H1 (cell line): ENCODE measurements around the gene TNS2. TPM values are rescaled to one million over a fixed set of nuclear protein-coding genes. Genes with fewer than 3 reads are reported as not detected.

ENCODE experiments used
- CTCF ChIA-PET: fragments of 300-600 bp; sonication (Branson Sonifier 250); formaldehyde crosslinking; loops from one replicate; lab custom pipeline; 2021; ENCODE audit not compliant: partially characterized antibody; lab: Charles Lee
- POLR2A ChIA-PET: fragments of 300-600 bp; sonication (Branson Sonifier 250); formaldehyde crosslinking; loops from one replicate; lab custom pipeline; 2021; ENCODE audit warnings: inconsistent platforms; ENCODE audit not compliant: partially characterized antibody; lab: Charles Lee
- DNase-seq, 2 experiments: peaks; one replicate each; pipeline versions ENCODE4 v3.0.0 to v3.0.0-alpha.2; 2010 to 2022; ENCODE audit warnings: low spot score in 2 of 2, low read depth in 1 of 2, mixed read lengths in 1 of 2
- FAIRE-seq: peaks from 2 replicates; lab custom pipeline; 2011; peaks lifted over from hg19 to GRCh38; lab: Jason Lieb, UNC
- H2AFZ ChIP-seq: 2 replicates; pipeline ENCODE4 v1.8.1; 2012; ENCODE audit warnings: low read length, inconsistent platforms
- H2AK5ac ChIP-seq: 2 replicates; pipeline ENCODE4 v1.6.1; 2013; ENCODE audit warnings: low read depth, low read length
- H2BK120ac ChIP-seq: replicated peaks from 2 replicates; pipeline ENCODE3; 2013; ENCODE audit warnings: low read depth, low read length, inconsistent platforms
- H2BK12ac ChIP-seq: 2 replicates; pipeline ENCODE4 v1.6.1; 2013; ENCODE audit warnings: low read depth, low read length
- H2BK15ac ChIP-seq: 2 replicates; pipeline ENCODE4 v1.6.1; 2013; ENCODE audit warnings: low read length
- H2BK20ac ChIP-seq: 2 replicates; pipeline ENCODE4 v1.6.1; 2013; ENCODE audit warnings: low read length
- H2BK5ac ChIP-seq: 2 replicates; pipeline ENCODE4 v1.6.1; 2013; ENCODE audit warnings: low read depth, low read length
- H3K14ac ChIP-seq: 2 replicates; pipeline ENCODE4 v1.6.1; 2013; ENCODE audit warnings: inconsistent platforms; ENCODE audit not compliant: insufficient read length
- H3K18ac ChIP-seq: 2 replicates; pipeline ENCODE4 v1.6.1; 2013; ENCODE audit warnings: low read length; ENCODE audit errors: extremely low read depth
- H3K23ac ChIP-seq: 2 replicates; pipeline ENCODE4 v1.6.1; 2013; ENCODE audit warnings: inconsistent platforms; ENCODE audit not compliant: insufficient read length
- H3K23me2 ChIP-seq: 2 replicates; pipeline ENCODE4 v1.6.1; 2013; ENCODE audit warnings: low read depth, low read length
- H3K27ac ChIP-seq: 2 replicates; pipeline ENCODE4 v1.6.1; 2011; ENCODE audit warnings: low read depth, low read length, inconsistent platforms
- H3K27me3 ChIP-seq, 4 experiments: replicated peaks in 1 of 4; 1 replicate in 1 of 4; 2 replicates in 3 of 4; pipeline versions ENCODE4 v1.6.1 to v1.8.1; 2011 to 2013; ENCODE audit warnings: low read length in 3 of 4, mild to moderate bottlenecking in 3 of 4, inconsistent platforms in 2 of 4, mixed read lengths in 2 of 4, moderate library complexity in 1 of 4; ENCODE audit not compliant: control insufficient read depth in 3 of 4, insufficient read depth in 3 of 4; ENCODE audit errors: extremely low read depth in 1 of 4
- H3K36me3 ChIP-seq, 4 experiments: 2 replicates each; pipeline versions ENCODE4 v1.6.1 to v1.8.1; 2011 to 2013; ENCODE audit warnings: mild to moderate bottlenecking in 4 of 4, low read length in 3 of 4, moderate library complexity in 2 of 4, control low read depth in 1 of 4, inconsistent platforms in 1 of 4; ENCODE audit not compliant: insufficient read depth in 4 of 4, control insufficient read depth in 2 of 4
- H3K4ac ChIP-seq: replicated peaks from 2 replicates; pipeline ENCODE3; 2013; ENCODE audit warnings: low read length, low read depth, mixed read lengths, inconsistent platforms; ENCODE audit not compliant: insufficient read length
- H3K4me1 ChIP-seq, 4 experiments: replicated peaks in 1 of 4; 1 replicate in 1 of 4; 2 replicates in 3 of 4; pipeline versions ENCODE4 v1.6.1 to v1.8.1; 2011 to 2013; ENCODE audit warnings: low read length in 3 of 4, inconsistent platforms in 2 of 4, mixed read lengths in 1 of 4; ENCODE audit not compliant: insufficient read depth in 4 of 4, control insufficient read depth in 3 of 4
- H3K4me2 ChIP-seq, 2 experiments: 2 replicates each; pipeline versions ENCODE4 v1.6.1 to v1.8.1; 2011 to 2013; ENCODE audit warnings: low read depth in 2 of 2, low read length in 2 of 2, control low read depth in 1 of 2, inconsistent platforms in 1 of 2, mild to moderate bottlenecking in 1 of 2; ENCODE audit not compliant: insufficient read depth in 1 of 2
- H3K4me3 ChIP-seq, 4 experiments: fragments of 200-600, 300-600 bp in 1 of 4; sonication (generic), shearing (Covaris generic), sonication (Bioruptor Twin) in 1 of 4; 2 replicates each; pipeline versions ENCODE4 v1.5.1 to v1.8.1; 2011 to 2016; ENCODE audit warnings: low read length in 4 of 4, low read depth in 3 of 4, control low read depth in 2 of 4, inconsistent platforms in 2 of 4, mild to moderate bottlenecking in 2 of 4, mixed read lengths in 1 of 4, moderate library complexity in 1 of 4; ENCODE audit not compliant: insufficient read depth in 2 of 4; ENCODE audit errors: extremely low read depth in 1 of 4
- H3K56ac ChIP-seq: replicated peaks from 2 replicates; pipeline ENCODE3; 2013; ENCODE audit warnings: low read depth, mild to moderate bottlenecking, mixed read lengths, low read length, inconsistent platforms; ENCODE audit not compliant: insufficient read length
- H3K79me1 ChIP-seq: 2 replicates; pipeline ENCODE4 v1.6.1; 2013; ENCODE audit warnings: low read depth, low read length, control low read depth
- H3K79me2 ChIP-seq, 2 experiments: 2 replicates each; pipeline versions ENCODE4 v1.6.1 to v1.8.1; 2012 to 2013; ENCODE audit warnings: low read length in 2 of 2, mild to moderate bottlenecking in 2 of 2, inconsistent platforms in 1 of 2; ENCODE audit not compliant: insufficient read depth in 2 of 2, control insufficient read depth in 1 of 2
- H3K9ac ChIP-seq, 4 experiments: replicated peaks in 1 of 4; 1 replicate in 1 of 4; 2 replicates in 3 of 4; pipeline versions ENCODE4 v1.6.1 to v1.8.1; 2011 to 2013; ENCODE audit warnings: low read depth in 3 of 4, low read length in 3 of 4, control low read depth in 2 of 4, mild to moderate bottlenecking in 2 of 4, moderate library complexity in 2 of 4, inconsistent platforms in 1 of 4; ENCODE audit errors: extremely low read depth in 1 of 4
- H3K9me3 ChIP-seq, 2 experiments: 2 replicates each; pipeline versions ENCODE4 v1.6.1 to v1.8.1; 2012 to 2013; ENCODE audit warnings: mild to moderate bottlenecking in 2 of 2, moderate library complexity in 2 of 2, control low read depth in 1 of 2, inconsistent platforms in 1 of 2, low read depth in 1 of 2, low read length in 1 of 2, mixed read lengths in 1 of 2; ENCODE audit not compliant: insufficient read depth in 2 of 2
- H4K20me1 ChIP-seq, 2 experiments: replicated peaks in 1 of 2; 2 replicates each; pipeline versions ENCODE3 to v1.8.1; 2011 to 2013; ENCODE audit warnings: inconsistent platforms in 2 of 2, low read length in 2 of 2, mild to moderate bottlenecking in 1 of 2; ENCODE audit not compliant: insufficient read depth in 2 of 2, control insufficient read depth in 1 of 2
- H4K5ac ChIP-seq: 2 replicates; pipeline ENCODE4 v1.6.1; 2013; ENCODE audit warnings: low read length, low read depth, mixed read lengths, inconsistent platforms; ENCODE audit not compliant: insufficient read length
- H4K8ac ChIP-seq: 2 replicates; pipeline ENCODE4 v1.8.0; 2013; ENCODE audit warnings: mild to moderate bottlenecking, moderate library complexity, low read length, inconsistent platforms; ENCODE audit not compliant: insufficient read depth; ENCODE audit errors: extremely low read depth
- H4K91ac ChIP-seq: replicated peaks from 2 replicates; pipeline ENCODE3; 2013; ENCODE audit warnings: low read length, mixed read lengths, inconsistent platforms; ENCODE audit not compliant: insufficient read length
- CBX8 ChIP-seq: fragments of 300-800, 300-1000 bp; sonication (generic); IDR thresholded peaks from 2 replicates; pipeline ENCODE4 v1.7.1; 2016; ENCODE audit warnings: low read depth, low read length, borderline replicate concordance
- CREB1 ChIP-seq: IDR thresholded peaks from 2 replicates; pipeline ENCODE4 v1.6.1; 2012; ENCODE audit warnings: inconsistent platforms
- HDAC2 ChIP-seq, 2 experiments: fragments of 300-600 bp in 1 of 2; sonication (generic) in 1 of 2; IDR thresholded peaks; 2 replicates each; pipeline ENCODE4 v1.6.1; 2011 to 2012; ENCODE audit warnings: low read depth in 2 of 2, low read length in 2 of 2, mild to moderate bottlenecking in 2 of 2, moderate library complexity in 2 of 2, borderline replicate concordance in 1 of 2, inconsistent platforms in 1 of 2
- NRF1 ChIP-seq: IDR thresholded peaks from 2 replicates; pipeline ENCODE4 v1.6.1; 2011; ENCODE audit warnings: mild to moderate bottlenecking, low read depth, low read length, improper control_type of control experiment
- PHF8 ChIP-seq: fragments of 200-600 bp; sonication (generic); conservative IDR thresholded peaks from 2 replicates; pipeline ENCODE4 v1.7.1; 2012; ENCODE audit warnings: low read depth, mild to moderate bottlenecking, inconsistent platforms, low read length, moderate library complexity
- POLR2A ChIP-seq, 2 experiments: IDR thresholded peaks; 1 replicate in 1 of 2; 2 replicates in 1 of 2; pipeline ENCODE4 v1.6.1; 2011; ENCODE audit warnings: low read depth in 2 of 2, low read length in 2 of 2, mild to moderate bottlenecking in 2 of 2; ENCODE audit errors: control extremely low read depth in 1 of 2
- POLR2AphosphoS5 ChIP-seq: IDR thresholded peaks from 2 replicates; pipeline ENCODE4 v1.6.1; 2011; ENCODE audit warnings: low read depth, low read length
- SAP30 ChIP-seq: fragments of 300-600 bp; sonication (generic); IDR thresholded peaks from 2 replicates; pipeline ENCODE4 v1.7.1; 2012; ENCODE audit warnings: low read length, moderate library complexity, mild to moderate bottlenecking, inconsistent platforms; ENCODE audit not compliant: insufficient read depth, insufficient replicate concordance
- SIN3A ChIP-seq, 2 experiments: IDR thresholded peaks in 1 of 2; conservative IDR thresholded peaks in 1 of 2; 2 replicates each; pipeline ENCODE4 v1.6.1; 2011 to 2012; ENCODE audit warnings: low read length in 2 of 2, improper control_type of control experiment in 1 of 2, low read depth in 1 of 2, mild to moderate bottlenecking in 1 of 2
- SP1 ChIP-seq: IDR thresholded peaks from 2 replicates; pipeline ENCODE4 v1.6.1; 2011; ENCODE audit warnings: low read depth, low read length
- TAF1 ChIP-seq: IDR thresholded peaks from 2 replicates; pipeline ENCODE4 v1.6.1; 2011; ENCODE audit warnings: mild to moderate bottlenecking, low read depth, low read length
- WGBS, 2 experiments: shearing (Covaris generic) in 1 of 2; methylation state at CpG; one replicate each; pipeline versions ENCODE4 v1.1.6 to v1.1.7; 2013 to 2015; ENCODE audit warnings: low lambda C conversion rate in 2 of 2, mixed read lengths in 2 of 2, inconsistent platforms in 1 of 2, low coverage in 1 of 2, missing lambda C conversion rate in 1 of 2; ENCODE audit not compliant: insufficient replicate concordance in 2 of 2, insufficient coverage in 1 of 2, insufficient read length in 1 of 2; ENCODE audit errors: extremely low coverage in 1 of 2, missing lambda C conversion rate in 1 of 2; 5-methylcytosine and 5-hydroxymethylcytosine counted together
- polyA plus RNA-seq, 7 experiments: library from polyadenylated mRNA; depleted of rRNA in 3 of 7; stranded (reverse) in 5 of 7; unstranded in 2 of 7; fragments of >200 nt in 5 of 7; fragments of 200-250 nt in 2 of 7; gene quantifications; 1 replicate in 5 of 7; 2 replicates in 1 of 7; 4 replicates in 1 of 7; pipeline versions ENCODE4 v1.2.1 to v1.2.3, GENCODE V29; 2011 to 2013; ENCODE audit warnings: missing spikeins in 2 of 7, mixed read lengths in 2 of 7
- total RNA-seq: library from RNA; stranded (reverse); fragmentation: NEBNext Ultra II Directional; extraction: Animal tissue kit (Norgen Biotek cat#: 25700); gene quantifications from 2 replicates; pipeline ENCODE4 v1.2.1, GENCODE V29; 2021

TNS2 gene
- total and polyA plus RNA-seq, 2 of the 8 experiments (the other 6 are each of a cell fraction or from before 2014, with no cell fraction given) = 2.8 to 4.7 TPM

DNA sequence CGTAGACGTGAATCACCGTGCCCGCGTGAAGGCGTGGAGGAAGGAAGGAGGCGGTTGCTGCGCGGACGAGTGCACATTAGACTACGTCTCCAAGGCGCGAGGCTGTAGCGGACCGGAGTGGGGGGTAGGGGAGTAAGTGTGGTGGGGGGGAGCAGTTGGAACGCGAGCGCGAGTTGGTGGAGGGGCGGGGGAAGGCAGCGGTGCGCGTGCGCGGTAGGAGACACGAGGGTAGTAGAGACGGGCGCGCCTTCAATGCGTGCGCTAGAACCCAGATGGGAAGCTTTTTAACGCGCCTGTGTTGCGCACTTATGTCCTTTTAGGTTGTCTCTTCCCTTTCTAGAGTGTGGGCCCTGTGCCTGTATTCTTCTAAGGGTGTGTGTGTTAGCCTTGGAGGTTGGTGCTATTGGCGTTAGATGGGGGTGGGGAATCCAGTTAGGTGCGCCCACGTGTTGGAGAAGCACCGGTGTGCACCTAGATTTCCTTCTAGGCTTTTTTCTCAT lies 43.0 kb upstream of the TNS2 start:
- peak overlapping the region; percentile 100 for H4K91ac ChIP-seq
- H3K18ac ChIP-seq = peak overlapping the region; percentile 100
- peak overlapping the region; percentile 99 for H2BK15ac ChIP-seq
- peak overlapping the region; percentile 100 for H2BK5ac ChIP-seq
- H3K14ac ChIP-seq = peak overlapping the region; percentile 2
- H2BK120ac ChIP-seq = peak overlapping the region; percentile 96
- DNase-seq = peak in 1 of 2 experiments; percentile 77
- peak overlapping the region; percentile 73 to 93 (median 88) for H3K4me3 ChIP-seq
- peaks cover 47 to 57% of the 10 kb centered on the region in 2 experiments for H3K79me2 ChIP-seq
- H3K27me3 ChIP-seq = no peaks in the 10 kb centered on the region
- ChIA-PET CTCF (interaction anchor here (0.6 to 1.5 kb wide), 6 partner anchors 10 to 205 kb away, joined by 3 to 6 read pairs (median 4); no protein-coding TSS in a partner anchor), POLR2A (interaction anchor here (0.6 to 15.4 kb wide), 30 partner anchors 10 to 1075 kb away, joined by 3 to 711 read pairs (median 4); partner anchors contain the start of genes KRT8, SPRYD3 and TNS2)
- H3K36me3 ChIP-seq = peaks cover 0 to 28% (median 1%) of the 10 kb centered on the region in 4 experiments; a peak in 3 of 8 replicates
- peak overlapping the region; percentile 99 for H2AK5ac ChIP-seq
- peak overlapping the region; percentile 94 to 100 (median 98) for H3K9ac ChIP-seq
- peaks cover 10 to 17% of the 10 kb centered on the region in 2 experiments for H4K20me1 ChIP-seq
- peak overlapping the region; percentile 71 for H3K4me2 ChIP-seq
- peak overlapping the region; percentile 98; the same call in 1 of the 2 replicates for H2BK12ac ChIP-seq
- peak overlapping the region; percentile 90 for H3K56ac ChIP-seq
- H2AFZ ChIP-seq = no peak overlapping the region
- H3K23ac ChIP-seq = no peak overlapping the region
- H3K23me2 ChIP-seq = peaks cover 10% of the 10 kb centered on the region; the same call in 1 of the 2 replicates
- no peaks in the 10 kb centered on the region for H3K79me1 ChIP-seq
- H4K8ac ChIP-seq = peak overlapping the region; percentile 99
- H2BK20ac ChIP-seq = no peak overlapping the region
- FAIRE-seq = no peak
- peak overlapping the region; percentile 98 for H3K27ac ChIP-seq
- peak overlapping the region; percentile 90 for H4K5ac ChIP-seq
- no peaks in the 10 kb centered on the region for H3K9me3 ChIP-seq
- peaks cover 0 to 12% (median 6%) of the 10 kb centered on the region in 4 experiments; a peak in 4 of 7 replicates for H3K4me1 ChIP-seq
- WGBS, 2 experiments = 1% methylated on average over 11 of the region's 38 CpGs; no CpG with 5 or more reads in 1 of the 2 experiments
- H3K4ac ChIP-seq = peak overlapping the region; percentile 100
- TF ChIP-seq POLR2AphosphoS5 (peak; percentile 85), SP1 (peak; percentile 26; the same call in 1 of the 2 replicates), SIN3A (conservative IDR thresholded peaks at IDR 0.05 in 1 of 2, IDR thresholded peaks at IDR 0.05 in 1 of 2; ENCODE audit: low read depth in 1 of 2, low read length in 2 of 2) (0 out of 4 replicates have a peak, but pooled peaks have one; percentile 1 to 73), TAF1 (peak; percentile 54; the same call in 1 of the 2 replicates), NRF1 (peak; percentile 57), CBX8 (no peak), SAP30 (peak; percentile 72), POLR2A (IDR thresholded peaks at IDR 0.05; ENCODE audit: control extremely low read depth in 1 of 2, low read depth in 2 of 2, low read length in 2 of 2) (peak; percentile 14; a peak in 2 of 3 replicates), PHF8 (peak; percentile 68; the same call in 1 of the 2 replicates), CREB1 (peak; percentile 70), HDAC2 (IDR thresholded peaks at IDR 0.05; ENCODE audit: borderline replicate concordance in 1 of 2, low read depth in 2 of 2, low read length in 2 of 2) (peak in 1 of 2 experiments; percentile 4; a peak in 1 of 4 replicates)
